GM21717 (cell line): ENCODE measurements around the gene SLC38A9.

Experiments
- ATAC-seq: cut with Tn5 transposase; IDR thresholded peaks from one replicate; pipeline ENCODE4 v1.9.1; 2021; ENCODE audit warnings: mild to moderate bottlenecking, moderate library complexity; ENCODE audit not compliant: unreplicated experiment

SLC38A9 gene

DNA sequence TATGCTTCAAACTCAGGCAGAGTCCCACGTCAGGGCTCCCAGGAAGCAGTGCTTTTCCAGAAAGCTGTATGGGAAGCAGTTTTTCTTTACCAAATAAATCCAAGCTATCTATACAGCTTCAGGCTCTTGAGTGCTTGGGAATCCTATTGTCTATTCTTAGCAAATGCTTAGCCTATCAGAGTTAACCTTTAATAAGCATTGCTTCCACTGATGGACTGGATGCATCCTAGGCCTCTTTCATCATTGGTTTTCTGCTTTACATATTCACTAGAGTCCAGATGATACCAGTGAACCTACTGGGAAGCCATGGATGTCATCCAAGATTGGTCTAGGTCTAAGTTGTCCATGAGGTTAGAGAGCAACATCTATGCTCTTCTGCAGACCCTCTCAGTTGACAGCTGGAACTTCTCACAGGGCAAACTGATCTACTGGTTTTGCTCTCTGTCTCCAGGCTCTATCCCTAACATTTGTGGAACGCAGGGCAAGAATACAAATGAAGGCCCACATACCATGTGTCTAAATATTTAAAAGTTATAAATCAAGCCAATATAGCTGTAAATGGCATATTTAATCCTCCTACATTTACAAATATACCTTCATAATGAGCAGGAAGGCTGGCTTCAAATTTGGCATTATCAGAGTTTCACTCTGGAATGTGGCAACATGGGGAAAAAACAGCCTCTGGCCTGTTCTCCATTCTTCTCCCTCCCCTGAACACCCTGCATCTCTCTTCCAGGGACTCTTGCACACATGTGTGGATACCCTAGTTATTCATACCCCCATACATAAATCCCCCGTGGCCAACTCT, 127.5 kb downstream of the SLC38A9 start:
- no peak for ATAC-seq

DNA sequence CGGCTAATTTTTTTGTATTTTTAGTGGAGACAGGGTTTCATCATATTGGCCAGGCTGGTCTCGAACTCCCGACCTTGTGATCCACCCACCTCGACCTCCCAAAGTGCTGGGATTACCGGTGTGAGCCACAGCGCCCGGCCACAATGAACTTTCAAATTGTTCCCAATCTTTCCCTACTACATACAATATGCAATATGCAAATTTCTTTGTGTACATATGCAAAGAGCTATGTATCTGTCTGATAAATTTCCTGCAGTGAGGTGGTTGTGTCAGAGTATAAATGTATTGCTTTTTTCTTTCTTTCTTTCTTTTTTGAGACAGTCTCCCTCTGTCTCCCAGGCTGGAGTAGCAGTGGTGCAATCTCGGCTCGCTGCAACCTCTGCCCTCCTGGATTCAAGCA, 128.5 kb downstream of the SLC38A9 start:
- ATAC-seq = no peak

DNA sequence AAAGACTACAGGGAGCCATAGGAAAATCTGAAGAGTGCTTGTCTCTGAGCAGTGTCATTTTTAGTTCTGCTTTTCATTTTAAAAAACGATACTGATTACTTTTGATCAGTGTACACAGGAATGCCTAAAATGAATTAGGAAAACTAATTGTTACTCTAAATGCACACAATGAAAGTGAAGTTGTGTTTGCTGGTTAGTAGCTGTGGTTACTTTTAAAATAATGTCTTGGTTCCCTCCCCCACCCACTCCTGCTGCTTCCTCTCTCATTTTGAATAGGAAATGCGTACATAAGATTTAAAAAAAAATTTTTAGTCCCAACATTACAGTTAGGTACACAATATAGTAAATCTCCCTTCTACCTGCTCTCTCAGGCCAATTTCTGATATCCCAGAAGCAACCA, 129.9 kb downstream of the SLC38A9 start:
- ATAC-seq = no peak

DNA sequence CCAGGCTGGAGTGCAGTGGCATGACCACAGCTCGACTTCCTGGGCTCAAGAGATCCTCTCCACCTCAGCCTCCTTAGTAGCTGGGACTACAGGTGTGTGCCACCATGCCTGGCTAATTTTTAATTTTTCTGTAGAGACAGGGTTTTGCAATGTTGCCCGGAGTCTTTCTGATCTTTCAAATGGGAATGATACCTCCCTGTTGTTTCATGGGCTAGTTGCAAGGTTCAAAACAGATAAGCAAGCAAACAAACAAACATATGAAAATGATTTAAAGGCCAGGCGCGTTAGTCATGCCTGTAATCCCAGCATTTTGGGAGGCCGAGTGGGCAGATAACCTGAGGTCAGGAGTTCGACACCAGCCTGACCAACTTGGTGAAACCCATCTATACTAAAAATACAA, 132.1 kb downstream of the SLC38A9 start:
- no peak for ATAC-seq

DNA sequence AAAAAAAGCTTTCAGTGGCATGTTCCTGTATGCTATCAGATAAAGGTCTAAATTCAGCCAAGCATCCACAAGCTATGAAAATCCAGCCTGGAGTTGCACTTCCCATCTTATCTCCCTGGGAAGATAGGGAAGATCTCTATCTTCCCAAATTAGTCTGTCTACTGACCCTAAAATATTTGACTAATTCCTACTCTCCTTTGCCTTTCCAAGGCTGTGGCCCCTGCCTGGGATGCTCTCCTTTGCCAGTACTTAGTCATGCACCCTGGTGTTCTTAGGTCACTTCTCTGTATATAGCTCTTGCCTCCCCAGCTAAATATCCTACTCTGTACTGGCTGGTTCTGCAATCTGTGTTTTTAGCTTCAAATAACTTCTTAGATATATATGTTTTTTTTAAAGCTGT, 133.4 kb downstream of the SLC38A9 start:
- ATAC-seq = no peak

DNA sequence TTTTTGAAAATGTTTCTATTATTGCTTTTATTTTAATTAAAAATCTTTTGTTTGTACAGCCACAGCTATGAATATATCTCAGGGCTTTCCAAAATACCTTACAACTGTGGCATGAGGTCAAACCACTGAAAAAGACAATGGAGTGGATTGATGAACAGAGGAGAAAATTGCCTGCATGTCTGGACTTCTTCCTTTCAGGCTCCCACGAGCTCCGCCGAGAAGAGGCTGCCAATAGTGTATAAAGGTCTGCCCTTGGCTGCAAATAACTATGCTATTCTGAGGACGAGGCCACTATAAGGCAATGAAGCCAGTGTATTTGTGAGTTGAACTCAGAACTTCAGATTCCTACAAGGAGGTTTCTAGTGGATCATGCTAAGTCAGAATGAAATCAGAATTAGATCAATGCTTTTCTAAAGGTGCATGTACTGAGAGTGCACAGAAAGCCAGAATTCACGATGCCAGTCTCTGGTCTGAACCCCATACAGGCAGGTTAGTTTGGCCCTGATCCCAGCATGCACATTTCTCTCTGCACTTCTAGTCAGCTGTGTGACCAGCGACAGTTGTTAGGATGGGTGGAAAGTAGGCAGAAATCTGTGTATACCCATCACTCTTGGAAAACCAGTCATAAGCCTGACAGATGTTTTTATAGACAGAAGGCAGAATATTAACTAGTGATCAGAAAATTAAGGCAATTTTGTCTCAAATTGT, 134.6 kb downstream of the SLC38A9 start:
- no peak for ATAC-seq

DNA sequence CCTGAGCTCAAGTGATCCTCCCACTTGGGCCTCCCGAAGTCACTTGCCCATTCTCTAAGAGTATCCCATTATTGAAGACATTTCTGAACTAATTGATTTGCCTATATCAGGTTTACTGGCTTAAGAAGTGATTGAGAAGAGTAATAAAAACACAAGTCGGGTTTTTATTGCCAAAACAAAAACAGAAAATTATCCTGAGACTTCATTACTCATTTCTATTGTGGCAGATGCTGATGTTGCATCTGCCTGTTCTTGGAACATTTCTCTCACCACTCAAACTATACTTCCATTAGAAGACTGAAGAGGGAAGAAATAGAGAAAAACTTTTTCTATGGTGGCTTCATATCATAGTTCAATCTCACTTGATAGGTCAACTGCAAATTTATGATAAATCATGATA, 135.5 kb downstream of the SLC38A9 start:
- no peak for ATAC-seq
